OCI-LY1 (cell line): ENCODE results near the gene NOTCH1.

Source experiments
- H2AFZ ChIP-seq: fragments of 200-600 bp; sonication (generic), shearing (Covaris generic); 2 replicates; pipeline ENCODE4 v1.6.0; 2014; ENCODE audit warnings: antibody characterized with exemption, mild to moderate bottlenecking, low read length
- H3F3A ChIP-seq: fragments of 200-600 bp; sonication (generic), shearing (Covaris generic); 2 replicates; pipeline ENCODE4 v1.6.0; 2014; ENCODE audit warnings: mild to moderate bottlenecking, antibody characterized with exemption, low read length, moderate library complexity; ENCODE audit not compliant: insufficient read depth
- H3K27ac ChIP-seq: fragments of 200-600 bp; sonication (generic); 2 replicates; pipeline ENCODE4 v1.5.1; 2014; ENCODE audit warnings: low read length, mixed run types, mild to moderate bottlenecking, low read depth; ENCODE audit not compliant: poor library complexity, severe bottlenecking
- H3K27me3 ChIP-seq: fragments of 200-600 bp; sonication (generic); 2 replicates; pipeline ENCODE4 v1.6.0; 2014; ENCODE audit warnings: antibody characterized with exemption, mild to moderate bottlenecking, low read length, moderate library complexity; ENCODE audit not compliant: insufficient read depth
- H3K36me3 ChIP-seq: fragments of 200-600 bp; sonication (generic); 2 replicates; pipeline ENCODE4 v1.6.1; 2014; ENCODE audit warnings: mild to moderate bottlenecking, antibody characterized with exemption, low read length, moderate library complexity, mixed read lengths; ENCODE audit not compliant: insufficient read depth
- H3K4me1 ChIP-seq: fragments of 200-600 bp; sonication (generic); 2 replicates; pipeline ENCODE4 v1.5.1; 2014; ENCODE audit warnings: mild to moderate bottlenecking, low read length, moderate library complexity; ENCODE audit not compliant: insufficient read depth, severe bottlenecking
- H3K4me2 ChIP-seq: fragments of 200-600 bp; sonication (generic), shearing (Covaris generic); 2 replicates; pipeline ENCODE4 v1.6.1; 2014; ENCODE audit warnings: low read length
- H3K4me3 ChIP-seq: fragments of 200-600 bp; sonication (generic); 2 replicates; pipeline ENCODE4 v1.5.1; 2014; ENCODE audit warnings: low read length, low read depth, mild to moderate bottlenecking, mixed read lengths; ENCODE audit not compliant: poor library complexity, severe bottlenecking
- H3K79me2 ChIP-seq: fragments of 200-600 bp; shearing (Covaris generic); 2 replicates; pipeline ENCODE4 v1.6.1; 2016; ENCODE audit warnings: mixed run types, low read length, mixed read lengths; ENCODE audit not compliant: insufficient read depth
- H3K9ac ChIP-seq: fragments of 200-600 bp; sonication (generic), shearing (Covaris generic); 2 replicates; pipeline ENCODE4 v1.6.1; 2014; ENCODE audit warnings: mild to moderate bottlenecking, low read length, mixed read lengths
- H3K9me2 ChIP-seq: fragments of 200-600 bp; sonication (generic), shearing (Covaris generic); 2 replicates; pipeline ENCODE4 v1.6.1; 2014; ENCODE audit warnings: low read depth, mild to moderate bottlenecking, low read length, mixed read lengths
- H3K9me3 ChIP-seq: fragments of 200-600 bp; shearing (Covaris generic); 2 replicates; pipeline ENCODE4 v1.6.1; 2014; ENCODE audit warnings: low read length, mixed read lengths
- H4K20me1 ChIP-seq: fragments of 200-600 bp; sonication (generic), shearing (Covaris generic); 2 replicates; pipeline ENCODE4 v1.6.0; 2016; ENCODE audit warnings: mild to moderate bottlenecking, low read length; ENCODE audit not compliant: insufficient read depth
- CTCF ChIP-seq: fragments of 200-600 bp; sonication (generic), shearing (Covaris generic); IDR thresholded peaks from 2 replicates; pipeline ENCODE4 v1.5.1; 2017; ENCODE audit warnings: mild to moderate bottlenecking, antibody characterized with exemption, low read length, moderate library complexity, mixed read lengths
- EZH2 ChIP-seq: fragments of 200-600 bp; sonication (generic), shearing (Covaris generic); IDR thresholded peaks from 2 replicates; pipeline ENCODE4 v1.8.0; 2017; ENCODE audit warnings: borderline replicate concordance, mixed run types, mild to moderate bottlenecking, antibody characterized with exemption, low read length, moderate library complexity, mixed read lengths

Gene NOTCH1

GRCh38 chr9:136465500-136466154, 80.2 kb downstream of the NOTCH1 start:
- no peaks in the 10 kb centered on the region for H3K27me3 ChIP-seq
- no peaks in the 10 kb centered on the region for H3K79me2 ChIP-seq
- H3K36me3 ChIP-seq, result peaks cover 97% of the 10 kb centered on the region
- no peaks in the 10 kb centered on the region for H4K20me1 ChIP-seq
- no peaks in the 10 kb centered on the region for H3K9me3 ChIP-seq
- no peaks in the 10 kb centered on the region for H3K4me1 ChIP-seq
- no peak overlapping the region for H3K4me2 ChIP-seq
- no peak overlapping the region for H3K9ac ChIP-seq
- H3K27ac ChIP-seq, result no peak overlapping the region
- H3K4me3 ChIP-seq, result no peak overlapping the region
- H2AFZ ChIP-seq, result no peak overlapping the region
- H3F3A ChIP-seq, result no peaks in the 10 kb centered on the region
- no peak for TF ChIP-seq EZH2
- no peak for TF ChIP-seq CTCF
- no peaks in the 10 kb centered on the region for H3K9me2 ChIP-seq

GRCh38 chr9:136464241-136464640, 81.6 kb downstream of the NOTCH1 start:
- Histone ChIP-seq H3K27ac (no peak overlapping the region), H2AFZ (no peak overlapping the region), H3K4me2 (no peak overlapping the region), H3K79me2 (no peaks in the 10 kb centered on the region), H3K27me3 (no peaks in the 10 kb centered on the region), H3K4me1 (no peaks in the 10 kb centered on the region), H3F3A (no peaks in the 10 kb centered on the region), H4K20me1 (no peaks in the 10 kb centered on the region), H3K9me2 (no peaks in the 10 kb centered on the region), H3K36me3 (peaks cover 95% of the 10 kb centered on the region), H3K4me3 (no peak overlapping the region), H3K9me3 (no peaks in the 10 kb centered on the region), H3K9ac (no peak overlapping the region)
- no peak for TF ChIP-seq CTCF
- no peak for TF ChIP-seq EZH2

DNA sequence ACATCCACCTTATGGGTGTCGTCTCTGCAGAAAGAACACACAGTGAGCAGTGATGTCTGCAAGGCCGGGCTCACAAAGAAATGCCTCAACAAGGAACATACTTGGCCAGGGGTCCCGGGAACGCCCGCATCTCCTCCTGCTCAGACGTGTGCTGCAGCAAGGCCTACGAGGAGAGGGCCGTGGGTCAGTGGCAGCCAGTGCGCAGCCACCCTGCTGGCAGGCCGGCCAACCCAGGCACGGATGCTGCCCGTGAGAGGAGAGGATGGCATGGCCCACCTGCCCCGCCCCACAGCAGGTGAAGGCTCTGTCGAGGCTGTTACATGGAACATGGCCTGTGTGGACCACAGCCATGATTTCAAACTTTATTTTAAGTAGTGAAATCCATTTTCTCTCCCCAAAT, 82.3 kb downstream of the NOTCH1 start:
- H2AFZ ChIP-seq, result no peak overlapping the region
- no peak overlapping the region for H3K27ac ChIP-seq
- no peaks in the 10 kb centered on the region for H3F3A ChIP-seq
- no peak overlapping the region for H3K4me2 ChIP-seq
- no peaks in the 10 kb centered on the region for H3K4me1 ChIP-seq
- H3K36me3 ChIP-seq, result peaks cover 95% of the 10 kb centered on the region
- no peaks in the 10 kb centered on the region for H3K9me2 ChIP-seq
- no peaks in the 10 kb centered on the region for H4K20me1 ChIP-seq
- no peaks in the 10 kb centered on the region for H3K27me3 ChIP-seq
- no peak overlapping the region for H3K9ac ChIP-seq
- H3K9me3 ChIP-seq, result no peaks in the 10 kb centered on the region
- no peaks in the 10 kb centered on the region for H3K79me2 ChIP-seq
- TF ChIP-seq CTCF (no peak), EZH2 (no peak)
- no peak overlapping the region for H3K4me3 ChIP-seq
